Lung (tissue), 12 donors: Measurements from ENCODE around the gene LMTK3. TPM values are rescaled to one million over a fixed set of nuclear protein-coding genes. Genes with fewer than 3 reads are reported as not detected.

Experiments
- ATAC-seq: fragments of 200-7000 bp; cut with Tn5 transposase; one replicate; pipeline ENCODE4 v1.9.1; 2020; ENCODE audit warnings: moderate number of reproducible peaks; ENCODE audit not compliant: insufficient read depth, low FRiP score
- DNase-seq, 3 donors: peaks; one replicate each; pipeline ENCODE4 v3.0.0-alpha.2; 2013 to 2017
- H3K27ac ChIP-seq, 2 donors: one replicate each; pipeline ENCODE4 v1.5.1; 2013; ENCODE audit warnings: mild to moderate bottlenecking in 2 of 2, moderate library complexity in 2 of 2, control low read depth in 1 of 2, inconsistent platforms in 1 of 2, low read depth in 1 of 2, low read length in 1 of 2
- H3K27me3 ChIP-seq, 3 donors: one replicate each; pipeline ENCODE4 v1.5.1; 2013; ENCODE audit warnings: low read length in 2 of 3; ENCODE audit not compliant: control insufficient read depth in 3 of 3, insufficient read depth in 3 of 3
- H3K36me3 ChIP-seq, 4 donors: one replicate each; pipeline ENCODE4 v1.5.1; 2013; ENCODE audit warnings: low read length in 4 of 4, mild to moderate bottlenecking in 1 of 4, moderate library complexity in 1 of 4; ENCODE audit not compliant: control insufficient read depth in 4 of 4, insufficient read depth in 4 of 4
- H3K4me1 ChIP-seq, 5 donors: one replicate each; pipeline ENCODE4 v1.5.1; 2013; ENCODE audit warnings: low read length in 5 of 5, mild to moderate bottlenecking in 2 of 5, moderate library complexity in 1 of 5; ENCODE audit not compliant: control insufficient read depth in 5 of 5, insufficient read depth in 5 of 5
- H3K4me3 ChIP-seq: one replicate; pipeline ENCODE4 v1.5.1; 2013; ENCODE audit warnings: mild to moderate bottlenecking, control low read depth, moderate library complexity
- H3K9ac ChIP-seq, 2 donors: one replicate each; pipeline ENCODE4 v1.5.1; 2013; ENCODE audit warnings: low read length in 2 of 2, control low read depth in 1 of 2; ENCODE audit not compliant: insufficient read depth in 1 of 2
- H3K9me3 ChIP-seq, 4 donors: one replicate each; pipeline ENCODE4 v1.5.1; 2013; ENCODE audit warnings: low read length in 3 of 4, mild to moderate bottlenecking in 1 of 4, moderate library complexity in 1 of 4; ENCODE audit not compliant: control insufficient read depth in 4 of 4, insufficient read depth in 3 of 4
- CTCF ChIP-seq: IDR thresholded peaks from 2 replicates; pipeline ENCODE4 v1.5.1; 2012; ENCODE audit warnings: mild to moderate bottlenecking; ENCODE audit errors: control extremely low read depth, extremely low read depth
- WGBS, 2 donors: extraction: QIAGEN DNeasy Blood & Tissue Kit; methylation state at CpG; one replicate each; pipeline ENCODE4 v1.1.7; 2013; 5-methylcytosine and 5-hydroxymethylcytosine counted together
- polyA plus RNA-seq, 2 donors: library from polyadenylated mRNA; stranded (reverse); fragments of 200-250 nt; gene quantifications; one replicate each; pipeline ENCODE4 v1.2.1, GENCODE V29; 2013
- total RNA-seq, 2 donors: library from RNA; depleted of rRNA in 1 of 2; stranded (reverse); fragments of >200 nt in 1 of 2; gene quantifications; one replicate each; pipeline ENCODE4 v1.2.1, GENCODE V29; 2014 to 2021
- donor health status: control.
- donor health status: control.
- donor health status: Bipolar disorder and iron deficiency.
- donor health status: healthy.
- donor health status: DM: yes; HTN: yes; CAD: no.

Gene LMTK3
- total and polyA plus RNA-seq, 4 donors: 1.9 to 10.7 (median 4.8) TPM

GRCh38 chr19:48469934-48470680, 41.5 kb downstream of the LMTK3 start:
- H3K9ac ChIP-seq: peak overlapping the region; percentile 32 to 53
- TF ChIP-seq CTCF: no peak
- H3K9me3 ChIP-seq: no peaks in the 10 kb centered on the region
- H3K4me1 ChIP-seq: peaks cover 0 to 16% (median 6%) of the 10 kb centered on the region in 5 donors
- peak overlapping the region; percentile 30 to 58 for H3K27ac ChIP-seq
- peaks cover 22 to 46% (median 44%) of the 10 kb centered on the region in 4 donors for H3K36me3 ChIP-seq
- peak overlapping the region; percentile 41 for H3K4me3 ChIP-seq
- DNase-seq (no peak), ATAC-seq (no peak)
- 43 to 60% methylated on average over 20 of the region's 20 CpGs for WGBS, 2 donors
- H3K27me3 ChIP-seq: no peaks in the 10 kb centered on the region

GRCh38 chr19:48469289-48469881, 42.2 kb downstream of the LMTK3 start, which contains the start of gene CYTH2:
Gene CYTH2, plus strand, starts transcription at chr19:48469369. Its CDS starts 139 bp downstream, at chr19:48469508.
- 0 to 1% methylated on average over 51 to 65 of the region's 66 CpGs for WGBS, 2 donors
- H3K9ac ChIP-seq: peak within 1 kb of the TSS; percentile 53 to 69
- ATAC-seq (peak; percentile 63), DNase-seq (peak; percentile 84 to 88 (median 86))
- peaks cover 0 to 16% (median 6%) of the 10 kb centered on the region in 5 donors for H3K4me1 ChIP-seq
- peak within 1 kb of the TSS; percentile 93 to 98 for H3K27ac ChIP-seq
- no peak for TF ChIP-seq CTCF
- H3K4me3 ChIP-seq: peak within 1 kb of the TSS; percentile 72
- H3K36me3 ChIP-seq: peaks cover 18 to 39% (median 38%) of the 10 kb centered on the region in 4 donors
- H3K27me3 ChIP-seq: no peaks in the 10 kb centered on the region
- no peaks in the 10 kb centered on the region for H3K9me3 ChIP-seq

- no peak for TF ChIP-seq CTCF
- 0 to 1% methylated on average over 36 of the region's 36 CpGs for WGBS, 2 donors
- Histone ChIP-seq H3K4me3 (no peak overlapping the region), H3K9ac (peak overlapping the region in 1 of 2 donors; percentile 8), H3K27ac (peak overlapping the region; percentile 93 to 98), H3K9me3 (no peaks in the 10 kb centered on the region), H3K27me3 (no peaks in the 10 kb centered on the region), H3K36me3 (peaks cover 18 to 34% (median 34%) of the 10 kb centered on the region in 4 donors), H3K4me1 (peaks cover 0 to 16% (median 6%) of the 10 kb centered on the region in 5 donors)
- DNase-seq (peak; percentile 100), ATAC-seq (peak; percentile 94)
These were observed 42.8 kb downstream of the LMTK3 start for GRCh38 chr19:48468772-48469288.
